Suprapubic skin (tissue), 4 donors: ENCODE measurements around the gene CCDC57.

ENCODE experiments used
- CTCF ChIP-seq, 2 donors: fragments of 200-600 bp in 1 of 2; fragments of 450-650 bp in 1 of 2; sonication (generic) in 1 of 2; IDR thresholded peaks; one replicate each; pipeline ENCODE4 v1.5.1; 2016 to 2019; ENCODE audit warnings: antibody characterized with exemption in 2 of 2, mild to moderate bottlenecking in 1 of 2, moderate library complexity in 1 of 2
- EP300 ChIP-seq: sonication (generic); formaldehyde crosslinking; IDR thresholded peaks from one replicate; pipeline ENCODE4 v1.6.1; 2017; ENCODE audit warnings: antibody characterized with exemption
- POLR2A ChIP-seq, 2 donors: fragments of 450-650 bp; IDR thresholded peaks; one replicate each; pipeline ENCODE4 v1.6.1; 2017; ENCODE audit warnings: antibody characterized with exemption in 2 of 2, mild to moderate bottlenecking in 2 of 2, moderate library complexity in 2 of 2
- POLR2AphosphoS5 ChIP-seq, 3 donors: sonication (generic); formaldehyde crosslinking; IDR thresholded peaks; one replicate each; pipeline ENCODE4 v1.6.1; 2017; ENCODE audit warnings: antibody characterized with exemption in 3 of 3

GRCh38 chr17:82242977-82243647 is 30.5 kb upstream of the CCDC57 start:
- TF ChIP-seq CTCF (IDR thresholded peaks at IDR 0.05) (no peak), POLR2AphosphoS5 (IDR thresholded peaks at IDR 0.05) (no peak), POLR2A (IDR thresholded peaks at IDR 0.05) (no peak), EP300 (no peak)
